NCI-H1417 treated with DMSO at 0.1 percent for 48 hours (cell line): Measurements from ENCODE around the gene TSHZ2.
"Not testable (repeated sequence)": the region's sequence is repeated elsewhere in the genome, so short reads cannot be mapped to it uniquely, and the experiment has no call there.

Source experiments
- DNase-seq: peaks from one replicate; lab custom pipeline; 2025; lab: John Stamatoyannopoulos, UW

TSHZ2 gene

DNA sequence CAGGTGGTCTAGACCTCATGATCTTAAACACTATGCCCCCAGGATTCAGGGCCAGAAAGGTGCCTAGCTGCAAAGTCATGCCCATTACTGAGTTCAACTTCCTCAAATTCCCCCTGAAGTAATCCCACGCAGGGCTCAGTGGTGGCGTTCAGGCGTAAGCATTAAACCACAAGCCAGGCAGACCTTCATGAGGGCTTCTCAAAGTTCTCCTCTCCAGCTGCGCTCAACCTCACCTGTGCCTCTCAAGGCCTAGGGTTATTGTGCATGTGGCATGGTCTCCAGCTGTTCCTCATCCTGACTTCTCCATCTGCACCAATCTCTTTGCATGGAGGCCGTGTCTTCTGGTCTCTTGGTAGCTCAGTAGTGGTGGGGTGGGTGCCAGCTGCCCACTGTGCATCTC is 113.6 kb downstream of the TSHZ2 start:
- no peak for DNase-seq

- no peak for DNase-seq
These were observed 115.0 kb downstream of the TSHZ2 start for GRCh38 chr20:53087037-53087777.

- no peak for DNase-seq
These were observed 116.6 kb downstream of the TSHZ2 start for GRCh38 chr20:53088786-53089185.

- DNase-seq, result not testable (repeated sequence)
These were observed 117.7 kb downstream of the TSHZ2 start for GRCh38 chr20:53089851-53090250.

DNA sequence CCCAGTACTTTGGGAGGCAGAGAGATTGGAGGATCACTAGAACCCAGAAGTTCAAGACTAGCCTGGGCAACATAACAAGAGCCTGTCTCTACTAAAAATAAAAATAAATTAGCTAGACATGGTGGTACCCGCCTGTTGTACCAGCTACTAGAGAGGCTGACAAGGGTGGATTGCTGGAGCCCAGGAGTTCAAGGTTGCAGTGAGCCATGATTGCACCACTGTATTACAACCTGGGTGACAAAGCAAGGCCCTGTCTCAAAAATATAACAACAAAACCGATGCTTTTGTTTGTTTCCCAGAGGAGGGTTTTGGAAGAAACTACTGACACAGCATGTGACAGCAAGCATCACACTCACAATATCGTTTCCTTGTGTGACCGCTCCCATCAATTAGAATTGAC is 119.6 kb downstream of the TSHZ2 start:
- DNase-seq, result no peak

GRCh38 chr20:53092772-53093300 is 120.7 kb downstream of the TSHZ2 start:
- no peak for DNase-seq

DNA sequence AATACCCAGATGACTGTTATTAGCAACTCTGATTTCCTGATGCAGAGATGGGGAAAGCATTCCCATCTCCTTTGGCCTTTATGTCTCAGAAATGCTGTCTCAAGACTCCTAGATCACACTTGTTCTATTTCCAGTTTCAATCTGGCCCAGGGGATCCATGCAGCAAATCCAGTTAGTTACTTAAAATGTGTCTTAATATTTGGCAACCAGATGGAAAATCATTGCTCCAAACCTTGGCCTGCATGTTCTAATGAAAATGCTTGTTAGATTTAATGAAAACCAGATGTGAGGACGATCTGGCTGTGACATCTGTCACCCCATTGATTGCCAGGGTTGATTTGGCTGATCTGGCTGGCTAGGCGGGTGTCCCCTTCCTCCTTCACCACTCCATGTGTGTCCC is 125.2 kb downstream of the TSHZ2 start:
- DNase-seq, result no peak

GRCh38 chr20:53097791-53098190 is 125.6 kb downstream of the TSHZ2 start:
- DNase-seq, result no peak

GRCh38 chr20:53098621-53099020 is 126.5 kb downstream of the TSHZ2 start:
- no peak for DNase-seq

GRCh38 chr20:53099856-53100255 is 127.7 kb downstream of the TSHZ2 start:
- no peak for DNase-seq

DNA sequence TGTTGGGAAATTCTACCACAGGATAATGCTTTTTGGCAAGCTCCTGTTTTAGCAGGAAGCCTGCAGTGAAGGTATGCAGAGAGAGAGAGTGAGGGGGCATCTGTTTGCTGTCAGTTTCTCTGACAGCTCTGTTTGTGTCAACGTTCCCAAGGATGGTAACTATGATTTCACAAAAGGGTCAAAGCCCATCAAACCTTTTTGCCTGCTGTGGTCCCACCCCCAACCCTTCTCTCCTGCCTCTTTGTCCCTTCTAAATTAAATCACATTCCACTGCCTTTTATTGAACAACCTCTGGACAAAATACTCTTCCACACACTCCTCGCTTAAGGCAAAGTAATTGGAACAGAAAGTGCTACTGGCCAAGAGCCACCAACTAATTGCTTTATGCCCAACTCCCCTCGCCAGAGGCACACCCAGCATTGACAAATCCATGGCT is 128.3 kb downstream of the TSHZ2 start:
- no peak for DNase-seq

DNA sequence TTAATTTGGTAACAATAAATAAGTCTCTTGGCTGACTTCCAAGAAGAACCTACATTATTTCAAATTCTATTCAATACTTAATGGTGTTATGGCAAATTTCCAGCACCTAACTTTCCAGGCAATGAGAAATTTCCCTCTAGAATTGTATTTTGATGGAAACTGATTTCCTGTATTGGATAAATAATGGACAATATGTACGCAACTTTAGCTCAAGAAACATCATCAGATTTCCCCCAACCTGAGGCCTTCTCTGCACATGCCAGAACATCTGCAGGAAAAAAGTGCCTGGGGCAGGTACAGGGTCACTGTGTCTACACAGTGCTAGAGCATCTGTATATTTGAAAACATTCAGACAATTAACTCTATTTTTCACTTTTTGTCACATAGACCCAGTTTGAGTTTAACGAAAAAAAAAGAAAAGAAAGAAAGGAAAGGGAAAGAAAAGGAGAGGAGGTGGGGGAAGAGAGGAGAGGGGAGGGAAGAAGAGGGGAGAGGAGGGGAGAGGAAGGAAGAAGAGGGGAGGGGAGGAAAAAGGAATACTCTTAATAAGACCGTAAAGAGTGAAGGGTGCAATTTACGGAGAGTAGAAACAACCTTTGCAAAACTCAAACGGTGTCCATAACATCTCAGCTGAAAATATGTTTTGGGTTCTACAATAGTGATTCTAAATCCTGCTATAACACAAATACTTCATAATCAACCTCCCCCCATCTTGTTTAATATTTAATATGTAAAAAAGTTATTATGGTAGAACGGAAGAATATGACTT is 130.0 kb downstream of the TSHZ2 start:
- no peak for DNase-seq

- DNase-seq, result no peak
These were observed 131.0 kb downstream of the TSHZ2 start for GRCh38 chr20:53103124-53103523.

DNA sequence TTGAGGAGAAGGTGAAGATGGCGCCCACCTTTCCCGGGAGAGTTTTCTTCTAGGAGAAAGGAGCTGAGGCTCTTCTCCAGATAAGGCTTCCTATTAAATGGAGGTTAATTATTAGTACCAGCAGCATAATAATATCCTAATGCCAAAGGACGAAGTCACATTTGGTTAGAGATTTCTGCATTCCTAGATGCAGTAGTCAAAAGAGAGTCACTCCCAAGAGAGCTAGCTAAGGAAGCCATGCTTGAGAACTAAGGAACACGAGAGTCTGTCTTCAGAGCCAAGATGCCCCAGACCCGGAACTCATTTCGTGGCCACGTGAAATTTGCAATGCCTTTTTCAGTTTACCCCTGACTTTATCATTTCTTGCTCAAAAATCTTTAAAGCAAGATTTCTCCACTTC is 132.7 kb downstream of the TSHZ2 start:
- DNase-seq, result no peak

- no peak for DNase-seq
These were observed 144.6 kb downstream of the TSHZ2 start for GRCh38 chr20:53116733-53117132.

GRCh38 chr20:53122853-53123252 is 150.7 kb downstream of the TSHZ2 start:
- no peak for DNase-seq

DNA sequence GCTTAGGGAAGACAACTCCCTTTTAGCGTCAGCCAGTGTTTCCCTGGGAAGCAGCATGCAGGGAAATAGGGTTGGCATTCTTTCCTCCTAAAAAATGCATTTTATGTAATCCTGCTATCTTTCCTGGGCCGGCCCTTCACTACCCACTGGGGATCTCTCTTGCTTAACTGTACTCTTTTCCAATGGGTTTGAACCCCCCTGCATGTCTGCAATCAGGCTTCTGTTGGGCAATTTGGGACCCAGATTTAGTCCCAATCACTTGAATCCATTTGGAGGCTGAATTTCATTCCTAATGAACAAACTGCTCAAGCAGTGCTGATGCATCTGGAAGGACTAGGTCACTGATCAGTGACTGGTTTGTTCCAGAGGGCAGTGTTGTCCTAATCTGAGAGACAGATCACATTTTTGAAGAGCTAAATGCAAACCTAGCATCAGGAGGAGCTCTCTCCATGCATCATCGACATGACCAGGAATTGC is 152.0 kb downstream of the TSHZ2 start:
- DNase-seq, result no peak

DNA sequence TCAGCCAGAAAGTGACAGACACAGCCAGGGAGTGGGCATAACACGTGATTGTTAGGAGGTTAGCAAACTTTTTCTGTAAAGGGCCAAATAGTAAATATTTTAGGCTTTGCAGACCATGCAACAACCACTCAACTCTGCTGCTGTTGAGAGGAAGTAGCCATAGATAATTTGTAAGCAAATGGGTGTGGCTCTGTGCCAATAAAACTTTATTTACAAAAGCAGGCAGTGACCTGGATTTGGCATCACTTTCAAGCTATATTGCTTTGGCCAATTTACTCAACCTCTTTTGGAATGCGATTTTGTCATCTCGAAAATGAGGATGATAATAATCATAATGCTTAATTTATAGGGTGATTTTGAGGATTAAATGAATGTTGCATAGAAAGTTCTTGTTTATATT is 152.6 kb downstream of the TSHZ2 start:
- no peak for DNase-seq

- DNase-seq, result no peak
These were observed 154.0 kb downstream of the TSHZ2 start for GRCh38 chr20:53126185-53126584.

DNA sequence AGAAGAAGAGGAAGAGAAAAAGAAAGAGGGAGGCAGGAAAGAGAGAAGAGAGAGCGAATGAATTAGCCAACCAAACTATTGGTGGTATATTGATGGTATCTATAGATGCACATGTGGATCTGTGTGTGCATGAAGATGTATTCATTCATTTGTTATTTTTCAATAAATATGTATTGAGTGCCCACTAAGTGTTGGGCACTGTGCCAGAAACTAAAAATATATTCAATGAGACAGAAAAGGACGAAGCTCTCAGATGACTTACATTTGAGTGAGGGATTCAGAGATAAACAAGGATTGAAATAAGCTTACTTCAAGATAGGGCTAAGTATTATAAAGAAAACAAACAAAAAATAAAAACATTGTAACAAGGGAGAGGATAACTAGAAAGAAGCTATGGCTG is 154.9 kb downstream of the TSHZ2 start:
- DNase-seq, result no peak

- no peak for DNase-seq
These were observed 155.8 kb downstream of the TSHZ2 start for GRCh38 chr20:53128004-53128403.

- DNase-seq, result no peak
These were observed 157.4 kb downstream of the TSHZ2 start for GRCh38 chr20:53129563-53129962.

- DNase-seq, result no peak
These were observed 158.6 kb downstream of the TSHZ2 start for GRCh38 chr20:53130795-53131194.
